A172 (cell line): ENCODE data around the gene CFAP206. TPM values are rescaled to one million over a fixed set of nuclear protein-coding genes. Genes with fewer than 3 reads are reported as not detected.

ENCODE experiments used
- total RNA-seq: library from RNA; depleted of rRNA; stranded (reverse); fragments of >200 nt; shearing (Covaris generic); gene quantifications from 2 replicates; pipeline ENCODE4 v1.2.3, GENCODE V29; 2014; rRNA removed

Gene CFAP206
- total RNA-seq, 1 experiment from 2014 or later, result 0.71 TPM

Other genes with a start within 250 kb of the CFAP206 start
- gene SMIM8, start 85.4 kb upstream of the CFAP206 start, total RNA-seq, result 6.4 and 8.7 TPM in 2 replicates
- not detected in 2 replicates for gene GJB7, start 78.7 kb upstream of the CFAP206 start, total RNA-seq
- gene C6orf163, start 63.2 kb upstream of the CFAP206 start, total RNA-seq, result 0.31 and 0.72 TPM in 2 replicates
- gene SLC35A1, start 65.0 kb downstream of the CFAP206 start, total RNA-seq, result 14.5 and 18.8 TPM in 2 replicates
- gene RARS2, start 182.0 kb downstream of the CFAP206 start, total RNA-seq, result 26.9 and 41.4 TPM in 2 replicates
- 42.4 and 48.7 TPM in 2 replicates for gene ORC3, start 182.2 kb downstream of the CFAP206 start, total RNA-seq